HG03097 (cell line): ENCODE results near the gene ANGPTL8.

Experiments
- ATAC-seq: cut with Tn5 transposase; IDR thresholded peaks from one replicate; pipeline ENCODE4 v1.9.1; 2021; ENCODE audit not compliant: unreplicated experiment, low FRiP score

The ANGPTL8 gene

GRCh38 chr19:11203194-11204075 lies 36.0 kb upstream of the ANGPTL8 start:
- ATAC-seq, result no peak

- no peak for ATAC-seq
Measured at GRCh38 chr19:11204076-11204602, 35.3 kb upstream of the ANGPTL8 start.

- ATAC-seq, result no peak
Measured at GRCh38 chr19:11204943-11205349, 34.5 kb upstream of the ANGPTL8 start.

GRCh38 chr19:11205939-11206570 lies 33.4 kb upstream of the ANGPTL8 start:
- ATAC-seq, result no peak

- ATAC-seq, result no peak
Measured at GRCh38 chr19:11208561-11209471, 30.6 kb upstream of the ANGPTL8 start.

GRCh38 chr19:11209839-11210655 lies 29.4 kb upstream of the ANGPTL8 start:
- ATAC-seq, result no peak

GRCh38 chr19:11210656-11210928 lies 28.8 kb upstream of the ANGPTL8 start:
- no peak for ATAC-seq

GRCh38 chr19:11214387-11214786 lies 25.0 kb upstream of the ANGPTL8 start:
- ATAC-seq, result no peak

GRCh38 chr19:11221082-11221598 lies 18.3 kb upstream of the ANGPTL8 start:
- no peak for ATAC-seq

GRCh38 chr19:11223200-11223599 lies 16.2 kb upstream of the ANGPTL8 start:
- no peak for ATAC-seq

- ATAC-seq, result no peak
Measured at GRCh38 chr19:11224429-11224828, 15.0 kb upstream of the ANGPTL8 start.

GRCh38 chr19:11225172-11225571 lies 14.2 kb upstream of the ANGPTL8 start:
- ATAC-seq, result no peak

GRCh38 chr19:11225815-11226214 lies 13.6 kb upstream of the ANGPTL8 start:
- ATAC-seq, result no peak

GRCh38 chr19:11226716-11227166 lies 12.7 kb upstream of the ANGPTL8 start:
- no peak for ATAC-seq

- no peak for ATAC-seq
Measured at GRCh38 chr19:11227195-11227886, 12.1 kb upstream of the ANGPTL8 start.

- no peak for ATAC-seq
Measured at GRCh38 chr19:11230621-11231386, 8.6 kb upstream of the ANGPTL8 start.

GRCh38 chr19:11232555-11232954 lies 6.9 kb upstream of the ANGPTL8 start:
- ATAC-seq, result no peak

- no peak for ATAC-seq
Measured at GRCh38 chr19:11233073-11233472, 6.3 kb upstream of the ANGPTL8 start.
